Endothelial cell of umbilical vein (primary cell): ENCODE results near the gene PDCD6IP. TPM values are rescaled to one million over a fixed set of nuclear protein-coding genes. Genes with fewer than 3 reads are reported as not detected.

Experiments used
- BruUV-seq: library from RNA; stranded (reverse); fragments of 400-500 nt; replicated peaks from 2 replicates; lab custom pipeline; 2021; lab: Mats Ljungman, UMichigan
- CTCF ChIA-PET: fragments of 300-600, 350-600 bp; sonication (Branson Sonifier 250); formaldehyde crosslinking; loops from one replicate; lab custom pipeline; 2021; ENCODE audit warnings: antibody characterized with exemption, inconsistent platforms; lab: Charles Lee
- POLR2A ChIA-PET: fragments of 300-600, 350-600 bp; sonication (Branson Sonifier 250); formaldehyde crosslinking; loops from one replicate; lab custom pipeline; 2021; ENCODE audit warnings: antibody characterized with exemption, inconsistent platforms; lab: Charles Lee
- DNase-seq: peaks from one replicate; pipeline ENCODE4 v3.0.0-alpha.2; 2011; ENCODE audit warnings: low read depth, low spot score
- FAIRE-seq: peaks from 2 replicates; lab custom pipeline; 2011; peaks lifted over from hg19 to GRCh38; lab: Jason Lieb, UNC
- H2AFZ ChIP-seq: 2 replicates; pipeline ENCODE4 v1.6.0; 2012; ENCODE audit warnings: low read depth, low read length, control low read depth, inconsistent platforms
- H3K27ac ChIP-seq: 2 replicates; pipeline ENCODE4 v1.5.1; 2011; ENCODE audit warnings: low read depth, mild to moderate bottlenecking, control low read depth, low read length, moderate library complexity; ENCODE audit not compliant: insufficient read depth
- H3K27me3 ChIP-seq, 2 experiments: 2 replicates each; pipeline versions ENCODE4 v1.6.0 to v1.6.1; 2011; ENCODE audit warnings: low read length in 2 of 2, mixed read lengths in 1 of 2; ENCODE audit not compliant: control insufficient read depth in 2 of 2, insufficient read depth in 2 of 2
- H3K36me3 ChIP-seq, 2 experiments: 2 replicates in 1 of 2; 3 replicates in 1 of 2; pipeline ENCODE4 v1.5.1; 2011; ENCODE audit warnings: low read length in 2 of 2, mild to moderate bottlenecking in 1 of 2, moderate library complexity in 1 of 2; ENCODE audit not compliant: control insufficient read depth in 2 of 2, insufficient read depth in 2 of 2; ENCODE audit errors: extremely low read depth in 1 of 2
- H3K4me1 ChIP-seq: 3 replicates; pipeline ENCODE4 v1.5.1; 2011; ENCODE audit warnings: mild to moderate bottlenecking, low read length; ENCODE audit not compliant: control insufficient read depth, insufficient read depth; ENCODE audit errors: extremely low read depth
- H3K4me2 ChIP-seq: 2 replicates; pipeline ENCODE4 v1.6.1; 2011; ENCODE audit warnings: low read length, control low read depth, mixed read lengths; ENCODE audit not compliant: insufficient read depth
- H3K4me3 ChIP-seq, 3 experiments: fragments of 200-600 bp in 1 of 3; sonication (generic), shearing (Covaris generic) in 1 of 3; replicated peaks in 1 of 3; 2 replicates each; pipeline ENCODE4 v1.5.1; 2011 to 2016; ENCODE audit warnings: control low read depth in 3 of 3, low read length in 3 of 3, mild to moderate bottlenecking in 2 of 3, inconsistent platforms in 1 of 3, low read depth in 1 of 3, moderate library complexity in 1 of 3; ENCODE audit not compliant: insufficient read depth in 1 of 3
- H3K79me2 ChIP-seq: 2 replicates; pipeline ENCODE4 v1.6.0; 2012; ENCODE audit warnings: low read length, inconsistent platforms; ENCODE audit not compliant: control insufficient read depth, insufficient read depth
- H3K9ac ChIP-seq: replicated peaks from 2 replicates; pipeline ENCODE3; 2011; ENCODE audit warnings: low read length, control low read depth; ENCODE audit not compliant: insufficient read depth; ENCODE audit errors: extremely low read depth
- H3K9me1 ChIP-seq: replicated peaks from 3 replicates; pipeline ENCODE4 v1.6.0; 2011; ENCODE audit warnings: mild to moderate bottlenecking, low read length; ENCODE audit not compliant: control insufficient read depth, insufficient read depth; ENCODE audit errors: extremely low read depth
- H3K9me3 ChIP-seq: replicated peaks from 2 replicates; pipeline ENCODE4 v1.5.1; 2012; ENCODE audit warnings: low read length, inconsistent platforms; ENCODE audit not compliant: control insufficient read depth, insufficient read depth
- H4K20me1 ChIP-seq: replicated peaks from 2 replicates; pipeline ENCODE3; 2011; ENCODE audit warnings: mild to moderate bottlenecking, low read length; ENCODE audit not compliant: control insufficient read depth, insufficient read depth; ENCODE audit errors: extremely low read depth
- CTCF ChIP-seq, 2 donors: IDR thresholded peaks; 1 replicate in 1 of 2; 2 replicates in 1 of 2; pipeline ENCODE4 v1.5.1; 2011; ENCODE audit warnings: low read length in 2 of 2, mild to moderate bottlenecking in 2 of 2, moderate library complexity in 2 of 2, control low read depth in 1 of 2, inconsistent platforms in 1 of 2, low read depth in 1 of 2; ENCODE audit not compliant: insufficient read depth in 1 of 2; ENCODE audit errors: extremely low read depth in 1 of 2
- EZH2 ChIP-seq: IDR thresholded peaks from 2 replicates; pipeline ENCODE4 v1.6.1; 2012; ENCODE audit warnings: borderline replicate concordance, low read depth, mild to moderate bottlenecking, moderate library complexity, low read length, inconsistent platforms; ENCODE audit not compliant: severe bottlenecking
- FOS ChIP-seq: IDR thresholded peaks from 2 replicates; pipeline ENCODE4 v1.6.1; 2011; ENCODE audit warnings: mild to moderate bottlenecking, low read length, moderate library complexity, borderline replicate concordance; ENCODE audit not compliant: insufficient read depth
- GATA2 ChIP-seq: IDR thresholded peaks from 2 replicates; pipeline ENCODE4 v1.7.0; 2011; ENCODE audit warnings: low read depth, mild to moderate bottlenecking, moderate library complexity, mixed read lengths, low read length; ENCODE audit not compliant: insufficient read length, insufficient read depth
- JUN ChIP-seq: IDR thresholded peaks from 2 replicates; pipeline ENCODE4 v1.6.1; 2011; ENCODE audit warnings: borderline replicate concordance, low read depth; ENCODE audit not compliant: insufficient read length, insufficient read depth
- MAX ChIP-seq: IDR thresholded peaks from 2 replicates; pipeline ENCODE4 v1.6.1; 2011; ENCODE audit not compliant: insufficient read depth, insufficient read length
- MYC ChIP-seq: IDR thresholded peaks from one replicate; pipeline ENCODE4 v1.6.1; 2011; ENCODE audit warnings: mild to moderate bottlenecking, low read depth, low read length
- POLR2A ChIP-seq: IDR thresholded peaks from 2 replicates; pipeline ENCODE4 v1.6.1; 2012; ENCODE audit warnings: low read depth, mild to moderate bottlenecking, control low read depth, low read length
- POLR2AphosphoS5 ChIP-seq: IDR thresholded peaks from 2 replicates; pipeline ENCODE4 v1.6.1; 2012; ENCODE audit warnings: low read depth, mild to moderate bottlenecking, control low read depth, low read length, moderate library complexity; ENCODE audit not compliant: insufficient read depth
- dilution Hi-C: fragments of 300-500 bp; cut with MboI; formaldehyde crosslinking; loops from one replicate; pipeline ENCODE4 v1.15.0; 2019; ENCODE audit warnings: low sequenced_read_pairs; ENCODE audit not compliant: extremely low pct_ligation_motif_present
- intact Hi-C: fragments of 100-400 bp; cut with micrococcal nuclease; formaldehyde crosslinking; loops from one replicate; pipeline ENCODE4 v1.10.0; 2022
- polyA plus RNA-seq, 4 experiments: library from polyadenylated mRNA; depleted of rRNA in 3 of 4; stranded (reverse) in 3 of 4; unstranded in 1 of 4; fragments of >200 nt; gene quantifications; 2 replicates each; pipeline versions ENCODE4 v1.2.1 to v1.2.3, GENCODE V29; 2011 to 2012; ENCODE audit warnings: missing spikeins in 1 of 4
- total RNA-seq: library from RNA; stranded (reverse); gene quantifications from 2 replicates; pipeline ENCODE4 v1.2.3, GENCODE V29; 2021

Gene PDCD6IP
- total and polyA plus RNA-seq, 2 donors (not counting 3 experiments of a cell fraction or from before 2014, with no cell fraction given), result 106 to 265 TPM

GRCh38 chr3:33885496-33885895, 87.1 kb downstream of the PDCD6IP start:
- FAIRE-seq, result no peak
- dilution Hi-C loops, result no loop called here

More at GRCh38 chr3:33885496-33885895, 87.1 kb downstream of the PDCD6IP start:
- no peaks in the 10 kb centered on the region for H3K36me3 ChIP-seq
- H3K4me1 ChIP-seq, result no peaks in the 10 kb centered on the region
- TF ChIP-seq MAX, result no peak
- no peak for TF ChIP-seq GATA2
- no peak for TF ChIP-seq POLR2AphosphoS5
- no peak for TF ChIP-seq MYC
- no peak for TF ChIP-seq EZH2
- no peak for TF ChIP-seq CTCF (IDR thresholded peaks at IDR 0.05; ENCODE audit: extremely low read depth in 1 of 2, insufficient read depth in 1 of 2, low read depth in 1 of 2, low read length in 2 of 2)
- no peak for TF ChIP-seq JUN
- no peak for TF ChIP-seq POLR2A
- no peak for TF ChIP-seq FOS
- H4K20me1 ChIP-seq, result no peaks in the 10 kb centered on the region
- DNase-seq, result no peak
- no peak overlapping the region for H2AFZ ChIP-seq
- H3K9me3 ChIP-seq, result no peaks in the 10 kb centered on the region
- ChIA-PET CTCF (interaction anchor here (6.0 kb wide), 1 partner anchor 799 kb away, joined by 203 read pairs; no protein-coding TSS in a partner anchor), POLR2A (no interaction called here)
- H3K4me2 ChIP-seq, result no peak overlapping the region
- BruUV-seq, result no TSS peak
- no peak overlapping the region for H3K4me3 ChIP-seq
- intact Hi-C loops, result no loop called here
- no peaks in the 10 kb centered on the region for H3K9me1 ChIP-seq
- H3K79me2 ChIP-seq, result no peaks in the 10 kb centered on the region
- H3K27ac ChIP-seq, result no peak overlapping the region
- H3K27me3 ChIP-seq, result peaks cover 0 to 10% of the 10 kb centered on the region in 2 experiments
- no peak overlapping the region for H3K9ac ChIP-seq
